HG03025 (cell line): ENCODE measurements around the gene OSBPL5.

Experiments
- ATAC-seq: cut with Tn5 transposase; IDR thresholded peaks from one replicate; pipeline ENCODE4 v1.9.1; 2021; ENCODE audit warnings: mild to moderate bottlenecking, moderate library complexity; ENCODE audit not compliant: unreplicated experiment, low FRiP score

The OSBPL5 gene, protein sequence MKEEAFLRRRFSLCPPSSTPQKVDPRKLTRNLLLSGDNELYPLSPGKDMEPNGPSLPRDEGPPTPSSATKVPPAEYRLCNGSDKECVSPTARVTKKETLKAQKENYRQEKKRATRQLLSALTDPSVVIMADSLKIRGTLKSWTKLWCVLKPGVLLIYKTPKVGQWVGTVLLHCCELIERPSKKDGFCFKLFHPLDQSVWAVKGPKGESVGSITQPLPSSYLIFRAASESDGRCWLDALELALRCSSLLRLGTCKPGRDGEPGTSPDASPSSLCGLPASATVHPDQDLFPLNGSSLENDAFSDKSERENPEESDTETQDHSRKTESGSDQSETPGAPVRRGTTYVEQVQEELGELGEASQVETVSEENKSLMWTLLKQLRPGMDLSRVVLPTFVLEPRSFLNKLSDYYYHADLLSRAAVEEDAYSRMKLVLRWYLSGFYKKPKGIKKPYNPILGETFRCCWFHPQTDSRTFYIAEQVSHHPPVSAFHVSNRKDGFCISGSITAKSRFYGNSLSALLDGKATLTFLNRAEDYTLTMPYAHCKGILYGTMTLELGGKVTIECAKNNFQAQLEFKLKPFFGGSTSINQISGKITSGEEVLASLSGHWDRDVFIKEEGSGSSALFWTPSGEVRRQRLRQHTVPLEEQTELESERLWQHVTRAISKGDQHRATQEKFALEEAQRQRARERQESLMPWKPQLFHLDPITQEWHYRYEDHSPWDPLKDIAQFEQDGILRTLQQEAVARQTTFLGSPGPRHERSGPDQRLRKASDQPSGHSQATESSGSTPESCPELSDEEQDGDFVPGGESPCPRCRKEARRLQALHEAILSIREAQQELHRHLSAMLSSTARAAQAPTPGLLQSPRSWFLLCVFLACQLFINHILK

DNA sequence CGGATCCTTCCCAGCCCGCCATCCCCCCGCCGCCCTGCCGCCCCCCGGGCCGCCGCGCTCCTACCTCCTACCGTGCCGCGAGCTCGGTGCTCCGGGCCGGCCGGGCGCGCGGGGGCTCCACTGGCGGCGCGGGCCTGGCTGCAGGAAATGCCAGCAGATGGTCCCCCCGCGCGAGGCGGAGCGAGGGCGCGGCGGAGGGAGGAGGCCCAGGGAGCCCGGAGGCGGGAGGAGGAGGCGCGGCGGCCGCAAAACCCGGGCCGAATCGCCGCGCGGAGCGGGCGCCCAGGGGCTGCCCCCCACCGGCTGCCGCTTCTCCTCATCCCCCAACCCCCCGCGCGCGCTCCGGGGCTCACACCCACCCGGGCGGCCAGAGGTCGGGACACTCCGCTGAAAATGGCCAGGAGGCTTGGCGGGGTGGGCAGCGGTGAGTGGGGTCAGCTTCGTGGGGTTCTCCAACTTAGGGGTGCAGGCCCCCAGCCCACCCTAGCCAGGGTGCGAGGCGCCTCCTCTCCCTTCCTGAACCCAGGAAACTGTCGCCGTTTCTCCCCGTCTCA is at the start of gene OSBPL5:
Gene OSBPL5, minus strand, starts transcription at position 159 of the 554 bp plus-strand sequence. CDS start 36,162 bp downstream, outside the sequence.
- ATAC-seq, result no peak

DNA sequence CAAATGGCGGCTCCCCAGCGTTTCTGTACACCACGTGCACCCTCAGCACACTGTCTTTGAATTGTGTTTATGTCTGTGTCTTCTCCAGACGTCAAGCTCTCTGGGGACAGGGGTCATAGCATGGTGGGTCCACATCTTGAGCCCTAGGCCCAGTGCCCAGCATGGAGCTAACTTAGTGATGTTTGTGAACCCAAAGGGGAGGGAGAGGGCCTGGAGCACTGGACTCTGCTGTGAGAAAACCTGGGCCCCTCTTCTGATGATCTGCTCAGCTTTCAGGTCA is 49.2 kb upstream of the OSBPL5 start:
- no peak for ATAC-seq

DNA sequence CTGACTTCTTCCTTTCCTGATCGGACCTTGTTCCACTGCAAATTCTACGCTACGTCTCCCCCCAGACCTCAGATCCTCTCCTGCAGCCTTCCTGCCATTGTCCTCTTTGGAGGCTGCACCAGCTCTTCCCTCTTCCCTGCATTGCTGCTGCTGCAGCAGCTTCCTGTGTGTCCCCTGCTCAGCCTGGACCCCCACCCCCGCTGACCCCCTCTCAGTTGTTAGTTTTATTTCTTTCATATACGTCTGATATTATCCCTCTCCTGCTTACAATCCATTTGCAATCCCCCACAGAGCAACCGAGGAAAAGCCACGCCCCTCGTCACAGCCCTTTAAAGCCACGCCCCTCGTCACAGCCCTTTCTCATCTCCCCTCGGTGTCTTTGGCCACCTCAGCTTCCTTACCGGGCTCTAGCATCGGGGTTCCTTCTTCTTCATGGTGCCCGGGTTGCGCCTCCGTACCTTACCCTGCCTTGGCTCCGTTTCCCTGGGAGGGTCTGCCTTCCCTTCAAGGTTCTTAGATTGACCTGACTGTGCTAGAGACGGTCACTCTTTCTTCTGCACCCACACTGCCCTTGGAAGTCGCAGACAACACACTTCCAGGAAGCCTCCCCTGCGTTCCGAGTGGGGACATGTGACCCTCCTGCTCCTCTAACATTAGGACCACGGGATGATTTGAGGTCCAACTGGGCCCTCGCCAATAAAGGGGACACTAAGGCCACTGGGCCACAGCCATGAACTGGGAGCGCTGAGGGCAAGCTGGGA is 48.7 kb upstream of the OSBPL5 start:
- ATAC-seq, result no peak

DNA sequence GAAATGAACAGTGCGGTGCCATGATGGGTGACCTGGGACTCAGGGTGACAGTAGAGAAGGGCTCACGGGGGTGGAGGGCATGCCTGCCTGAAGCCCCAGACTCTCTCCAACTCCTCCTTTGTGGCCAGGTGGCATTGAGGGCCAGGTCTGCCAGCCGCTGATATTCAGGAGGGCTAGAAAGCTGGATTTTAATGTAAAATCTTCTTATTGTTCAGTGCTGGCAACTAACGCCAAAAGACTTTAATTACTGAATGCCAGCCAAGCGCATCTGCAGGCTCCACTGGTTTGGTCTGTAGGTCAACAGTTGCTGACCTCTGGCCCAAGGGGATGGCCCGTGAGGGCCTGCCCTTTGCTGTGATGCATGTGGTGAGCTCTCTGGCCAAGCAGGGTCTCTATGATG is 43.2 kb upstream of the OSBPL5 start:
- ATAC-seq, result no peak

DNA sequence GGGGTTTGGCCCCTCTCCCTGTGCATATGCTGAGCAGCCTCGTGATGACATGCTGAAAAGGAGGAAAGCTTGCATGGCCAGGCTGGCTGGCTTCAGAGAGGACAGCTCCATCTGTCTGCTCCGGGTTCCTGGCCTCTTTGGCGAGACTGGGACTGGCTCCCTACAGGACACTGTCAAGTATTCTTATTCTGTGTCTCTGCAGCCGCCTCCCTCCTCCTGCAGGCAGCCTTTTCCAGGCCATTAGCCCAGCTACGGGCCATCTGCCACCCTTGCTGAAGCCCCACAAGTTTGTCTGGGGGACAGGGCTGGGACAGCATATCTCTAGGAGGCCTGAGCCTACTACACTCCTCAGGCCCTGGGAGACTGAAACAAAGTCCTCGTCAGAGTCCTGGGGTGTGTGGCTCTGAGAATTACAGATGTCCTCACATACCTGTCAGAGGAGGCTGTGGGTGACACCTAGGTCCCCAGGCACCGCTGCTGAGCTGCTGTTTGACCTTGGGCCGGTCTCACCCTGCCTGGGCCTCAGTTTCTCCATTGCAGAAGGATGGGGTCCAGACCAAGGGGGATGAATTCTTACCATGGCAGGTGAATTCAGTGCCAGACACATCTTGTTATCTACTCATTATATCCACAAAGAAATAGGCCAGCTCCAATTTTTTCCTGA is 42.5 kb upstream of the OSBPL5 start:
- no peak for ATAC-seq

DNA sequence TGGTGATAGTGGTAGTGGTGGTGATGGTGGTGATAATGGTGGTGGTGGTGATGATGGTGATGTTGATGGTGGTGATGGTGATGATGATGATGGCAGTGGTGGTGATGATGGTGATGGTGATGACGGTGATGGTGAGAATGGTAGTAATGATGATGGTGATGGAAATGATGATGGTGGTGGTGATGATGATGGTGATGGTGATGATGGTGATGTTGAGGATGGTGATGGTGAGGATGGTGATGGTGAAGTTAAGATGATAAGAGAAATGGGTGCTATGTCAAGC is 41.8 kb upstream of the OSBPL5 start:
- ATAC-seq, result no peak

DNA sequence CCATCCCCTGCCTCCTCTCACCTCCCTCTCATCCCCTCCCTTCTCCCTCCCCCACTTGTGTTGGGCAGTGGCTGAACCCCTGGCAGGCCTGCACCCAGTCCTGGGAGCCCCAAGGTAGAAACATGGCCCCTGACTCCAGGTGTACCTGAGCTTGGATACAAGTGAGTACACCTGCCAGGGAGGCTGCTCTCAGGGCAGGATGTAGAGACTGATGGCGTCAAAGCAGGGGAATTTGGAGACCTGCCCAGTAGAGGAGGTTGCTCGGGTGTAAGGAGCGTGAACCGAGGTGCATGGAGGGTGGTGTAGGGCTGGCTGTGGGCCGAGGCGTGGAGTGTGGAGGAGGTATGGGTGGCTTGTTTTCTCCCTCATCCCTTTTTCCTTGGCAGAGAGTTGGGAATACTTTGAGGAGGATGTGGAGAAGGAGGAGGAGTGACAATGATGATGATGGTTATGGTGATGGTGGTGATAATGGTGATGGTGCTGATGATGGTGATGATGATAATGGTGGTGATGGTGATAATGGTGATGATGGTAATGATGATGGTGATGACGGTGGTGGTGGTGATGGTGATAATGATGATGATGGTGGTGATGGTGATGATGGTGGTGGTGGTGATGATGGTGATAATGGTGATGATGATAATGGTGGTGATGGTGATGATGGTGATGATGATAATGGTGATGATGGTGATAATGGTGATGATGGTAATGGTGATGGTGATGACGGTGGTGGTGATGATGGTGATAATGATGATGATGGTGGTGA is 41.2 kb upstream of the OSBPL5 start:
- ATAC-seq, result no peak

DNA sequence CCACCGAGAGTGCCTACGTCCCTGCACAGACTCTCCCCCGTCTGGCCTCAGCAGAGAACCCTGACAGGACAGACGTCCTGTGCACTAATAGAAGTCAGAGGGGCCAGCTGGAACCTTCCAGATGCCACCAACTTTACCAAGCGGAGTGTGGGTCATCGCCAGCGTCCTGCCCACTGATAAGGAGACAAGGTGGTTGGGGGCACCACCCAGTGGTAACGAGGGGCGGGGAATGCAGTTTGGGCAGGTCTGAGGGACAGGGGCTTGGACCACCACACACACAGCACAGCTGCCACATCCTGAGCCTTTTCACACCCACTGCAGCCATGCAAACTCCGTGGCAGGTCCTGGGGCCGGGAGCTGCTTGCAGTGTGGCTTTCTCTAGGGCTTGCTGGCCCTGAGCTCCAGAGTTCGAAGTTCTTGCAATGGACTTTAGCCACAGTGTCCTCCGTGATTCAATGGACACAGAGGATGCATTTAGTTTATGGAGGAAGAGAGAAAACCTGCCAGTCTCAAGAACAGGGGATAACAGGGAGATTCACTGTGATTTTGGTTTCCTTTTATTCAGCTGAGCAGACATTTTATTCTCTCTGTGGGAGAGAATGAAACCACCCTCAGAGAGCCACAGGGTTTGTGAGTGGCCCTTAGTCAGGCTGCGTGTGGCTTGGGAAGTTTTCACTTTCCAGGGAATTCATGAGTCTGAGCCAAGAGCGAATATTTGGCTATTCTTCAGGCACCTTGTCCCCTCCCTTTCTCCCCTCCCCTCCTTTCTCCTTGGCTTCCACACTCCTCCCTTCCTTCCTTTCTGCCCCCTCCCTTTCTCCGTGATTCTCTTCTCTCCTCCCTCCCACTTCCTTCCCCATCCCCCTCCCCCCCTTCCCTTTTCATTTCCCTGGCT is 40.4 kb upstream of the OSBPL5 start:
- no peak for ATAC-seq

DNA sequence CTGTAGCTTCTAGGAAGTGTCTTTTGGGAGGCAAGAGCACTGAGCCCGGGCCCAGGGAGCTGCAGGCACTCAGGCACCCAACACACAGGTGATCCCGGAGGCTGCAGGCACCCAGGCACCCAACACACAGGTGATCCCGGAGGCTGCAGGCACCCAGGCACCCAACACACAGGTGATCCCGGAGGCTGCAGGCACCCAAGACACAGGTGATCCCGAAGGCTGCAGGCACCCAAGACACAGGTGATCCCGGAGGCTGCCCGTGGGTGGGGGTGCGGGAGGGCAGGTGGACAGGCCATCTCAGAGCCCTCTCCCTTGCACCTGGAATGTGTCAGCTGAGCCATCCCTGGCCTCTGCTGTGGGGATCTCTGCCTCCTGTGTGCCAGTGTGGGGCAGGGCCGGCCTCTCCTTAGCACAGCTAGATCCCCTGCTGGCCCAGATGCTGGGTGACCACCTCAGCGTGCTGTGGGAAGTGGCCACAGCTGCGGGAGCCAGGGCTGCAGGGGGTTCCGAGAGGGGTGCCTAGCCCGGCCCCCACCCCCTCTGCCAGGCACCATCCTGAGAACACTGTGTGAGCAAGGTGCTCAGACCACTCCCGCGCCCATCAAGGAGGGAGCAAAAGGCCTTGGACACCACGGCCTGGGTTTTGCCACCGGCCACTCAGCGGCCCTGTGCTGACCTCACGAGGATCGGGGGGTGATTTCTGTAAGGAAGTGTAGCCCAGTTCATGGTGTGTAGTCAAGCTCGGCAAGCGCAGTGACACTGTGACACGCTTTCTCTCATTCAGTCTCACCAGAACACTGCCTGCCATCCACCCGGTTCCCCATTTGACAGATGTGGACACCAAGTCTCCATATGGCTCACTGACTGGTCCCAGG is 39.3 kb upstream of the OSBPL5 start:
- no peak for ATAC-seq

DNA sequence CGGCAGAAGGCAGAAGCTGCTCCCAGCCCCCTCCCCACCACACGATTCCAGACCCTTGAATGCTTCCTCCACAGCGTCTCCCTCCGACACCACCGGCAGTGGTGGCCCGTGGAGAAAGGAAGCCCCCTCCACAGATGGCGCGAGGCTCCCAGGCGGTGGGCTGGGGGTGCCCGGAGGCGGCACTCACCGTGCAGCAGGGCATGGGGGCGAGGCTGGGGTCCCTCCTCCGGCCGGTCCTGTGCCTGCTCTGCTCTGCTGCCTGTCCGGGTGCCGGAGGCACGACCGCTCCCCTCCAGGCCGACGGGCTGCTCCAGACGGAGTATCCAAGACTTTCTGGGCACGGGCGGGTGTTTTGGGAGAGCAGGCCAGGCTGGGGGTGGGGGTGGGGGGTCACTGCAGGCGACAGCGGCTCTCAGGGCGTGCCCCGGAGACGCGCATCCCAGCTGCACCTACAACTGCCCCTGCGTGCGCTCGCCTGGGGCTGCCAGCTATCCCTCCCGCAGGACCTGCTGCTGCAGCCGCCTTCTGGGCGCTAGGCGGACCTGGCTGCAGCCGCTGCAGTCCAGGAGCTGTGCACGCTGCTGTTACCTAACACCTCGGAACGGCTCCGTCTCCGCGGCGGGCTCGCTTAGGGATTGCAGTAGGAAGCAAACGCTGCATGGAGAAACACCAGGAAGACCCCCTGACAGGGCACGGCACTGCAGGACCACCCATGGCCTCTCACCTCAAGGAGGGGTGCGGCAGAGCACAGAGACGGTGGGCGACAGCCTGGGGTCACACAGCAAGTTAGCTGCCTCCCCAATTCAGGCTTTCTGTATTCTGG is 38.3 kb upstream of the OSBPL5 start:
- ATAC-seq, result no peak

DNA sequence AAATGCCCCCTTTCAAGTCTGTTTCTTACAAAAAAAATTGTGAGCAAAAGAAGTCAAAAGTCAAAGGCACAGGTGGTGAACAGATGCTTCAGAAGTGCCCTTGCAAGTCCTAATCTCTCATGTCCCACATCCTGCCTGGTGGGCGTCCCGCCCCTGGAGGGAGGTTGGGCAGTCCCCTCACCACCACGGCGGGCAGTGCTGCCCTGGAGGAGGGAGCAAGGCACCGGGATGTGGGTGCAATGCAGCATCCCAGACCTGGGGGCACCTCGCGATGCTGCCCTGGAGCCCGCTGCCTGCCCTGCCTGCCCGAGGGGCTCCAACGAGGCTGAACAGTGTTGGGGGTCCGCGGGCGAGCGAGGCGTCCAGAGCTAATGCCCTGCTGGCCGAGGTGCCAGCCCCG is 37.6 kb upstream of the OSBPL5 start:
- no peak for ATAC-seq

DNA sequence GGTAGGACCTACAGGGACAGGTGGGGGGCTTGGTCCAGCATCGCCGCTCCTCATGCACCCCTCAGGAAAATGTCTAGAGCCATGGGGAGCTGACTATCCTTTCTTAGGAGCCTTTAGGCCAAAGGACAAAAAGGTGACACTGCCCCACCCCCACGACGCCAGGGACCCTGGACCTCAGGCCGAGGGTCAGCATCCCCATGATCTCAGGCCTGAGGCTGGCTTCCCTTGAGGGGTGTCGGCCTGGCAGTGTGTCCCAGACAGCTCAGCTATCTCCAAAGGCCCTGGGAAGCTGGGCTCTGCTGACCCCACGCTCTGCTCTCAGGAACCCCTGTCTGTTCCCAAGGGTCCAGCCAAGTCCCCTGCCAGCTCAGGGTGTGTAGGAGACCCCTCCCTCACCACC is 37.2 kb upstream of the OSBPL5 start:
- ATAC-seq, result no peak

DNA sequence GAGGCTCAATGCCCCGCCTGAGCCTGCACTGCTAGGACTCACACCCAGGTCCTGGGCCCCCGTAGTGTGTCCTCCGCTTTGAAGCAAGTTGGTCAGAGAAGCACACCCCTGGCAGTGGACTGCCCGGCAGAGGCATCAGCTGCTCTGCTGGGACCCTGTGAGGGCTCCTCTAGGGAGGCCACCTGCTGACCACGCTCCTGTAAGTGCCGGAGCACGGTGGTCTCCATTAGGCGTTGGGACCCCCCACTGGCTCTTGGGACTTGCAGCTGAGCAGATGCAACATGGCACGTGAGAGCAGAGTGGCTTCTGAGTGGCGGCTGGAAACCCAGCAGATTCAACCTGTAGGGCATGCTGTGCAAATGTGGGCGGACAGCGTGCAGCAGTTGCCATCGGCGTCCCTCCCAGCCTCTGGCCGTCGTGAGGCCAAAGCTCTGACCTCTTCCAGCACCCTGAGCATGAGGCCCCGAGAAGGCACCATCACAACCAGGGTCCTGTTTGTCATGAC is 36.6 kb upstream of the OSBPL5 start:
- no peak for ATAC-seq

DNA sequence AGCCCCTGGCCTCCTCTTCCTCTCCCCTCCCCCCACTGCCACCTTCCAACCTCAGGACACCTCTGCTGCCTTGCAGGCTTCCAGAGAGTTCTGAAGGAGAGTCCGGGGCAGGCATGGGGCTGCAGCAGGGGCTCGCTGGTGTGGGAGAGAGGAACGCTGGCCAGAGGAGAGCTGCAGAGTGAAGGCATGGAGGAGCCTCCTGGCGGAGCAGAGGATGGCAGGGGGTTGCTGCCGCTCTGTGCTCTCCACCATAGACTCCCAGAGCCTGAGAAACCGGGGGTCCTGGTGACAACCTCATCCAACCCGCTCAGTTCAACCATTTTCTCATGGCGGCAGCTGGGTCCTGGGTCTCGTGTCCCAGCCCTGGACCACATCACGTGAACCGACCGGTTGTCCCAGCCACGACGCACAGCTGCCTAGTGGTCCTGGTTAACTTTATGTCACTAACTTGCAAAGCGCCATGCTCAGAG is 36.0 kb upstream of the OSBPL5 start:
- no peak for ATAC-seq

DNA sequence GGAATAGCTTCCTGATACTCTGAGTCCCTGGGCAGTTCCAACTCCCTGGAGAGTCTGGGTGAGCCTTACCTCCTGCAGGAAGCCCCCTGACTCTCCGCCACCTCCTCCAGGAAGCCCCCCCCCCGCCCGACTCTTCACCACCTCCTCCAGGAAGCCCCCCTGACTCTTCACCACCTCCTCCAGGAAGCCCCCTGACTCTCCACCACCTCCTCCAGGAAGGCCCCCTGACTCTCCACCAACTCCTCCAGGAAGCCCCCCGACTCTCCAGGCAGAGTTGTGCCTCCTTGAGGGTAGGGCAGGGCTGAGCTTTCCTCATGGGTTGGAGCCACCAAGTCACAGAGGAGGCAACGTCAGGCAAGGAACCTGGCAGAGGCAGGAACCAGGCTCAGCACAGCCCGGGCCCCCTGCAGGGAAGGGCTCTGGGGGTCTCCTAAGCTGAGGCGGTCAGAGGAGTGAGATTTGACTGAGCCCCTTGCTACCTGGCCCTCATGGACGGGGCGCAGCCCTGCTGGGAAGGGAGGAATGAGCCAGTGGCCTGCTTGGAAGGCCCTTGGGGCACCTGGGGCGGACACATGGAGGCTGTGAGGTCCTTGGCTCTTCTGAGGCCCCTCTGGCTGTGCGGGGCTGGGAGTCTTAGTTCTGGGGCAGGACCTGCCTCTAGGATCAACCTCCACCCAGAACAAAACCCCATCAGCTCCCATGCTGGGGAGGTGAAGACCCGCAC is 35.4 kb upstream of the OSBPL5 start:
- ATAC-seq, result no peak
